NOMO-1 treated with DMSO at 0.1 percent for 48 hours (cell line): ENCODE results near the gene MISFA.
A peak's percentile ranks its signal among the peaks of the same experiment; 100 is the strongest.
"Not testable (repeated sequence)": the region's sequence is repeated elsewhere in the genome, so short reads cannot be mapped to it uniquely, and the experiment has no call there.

Source experiments
- DNase-seq: peaks from one replicate; lab custom pipeline; 2025; ENCODE audit not compliant: unreplicated experiment; lab: John Stamatoyannopoulos, UW

Gene MISFA

DNA sequence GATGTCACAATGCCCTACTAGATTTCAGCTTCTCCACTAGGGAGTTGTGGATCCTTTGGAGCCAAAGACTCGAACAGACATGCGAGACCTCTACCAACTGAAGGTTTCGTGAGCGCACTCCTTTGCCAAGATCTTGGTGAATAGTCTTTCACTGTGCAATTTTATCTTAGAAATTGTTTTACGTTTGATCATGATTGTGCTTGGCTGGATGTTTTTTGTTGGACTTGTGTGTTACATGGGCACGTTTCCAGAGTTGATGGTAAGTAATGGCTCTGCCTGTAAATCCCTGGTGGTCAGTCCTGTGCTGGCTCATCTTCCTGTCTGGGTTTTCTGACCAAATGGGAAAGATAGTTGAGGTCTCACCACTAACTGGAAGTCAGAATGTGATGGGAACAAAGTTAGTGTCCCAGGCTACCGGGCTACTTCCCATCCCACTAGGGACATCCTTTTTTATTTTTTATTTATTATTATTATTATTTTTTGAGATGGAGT is at the start of gene MISFA:
MISFA (plus strand) TSS at position 51 of the 492 bp plus-strand sequence; CDS start at position 191, 140 bp downstream.
- no peak for DNase-seq

DNA sequence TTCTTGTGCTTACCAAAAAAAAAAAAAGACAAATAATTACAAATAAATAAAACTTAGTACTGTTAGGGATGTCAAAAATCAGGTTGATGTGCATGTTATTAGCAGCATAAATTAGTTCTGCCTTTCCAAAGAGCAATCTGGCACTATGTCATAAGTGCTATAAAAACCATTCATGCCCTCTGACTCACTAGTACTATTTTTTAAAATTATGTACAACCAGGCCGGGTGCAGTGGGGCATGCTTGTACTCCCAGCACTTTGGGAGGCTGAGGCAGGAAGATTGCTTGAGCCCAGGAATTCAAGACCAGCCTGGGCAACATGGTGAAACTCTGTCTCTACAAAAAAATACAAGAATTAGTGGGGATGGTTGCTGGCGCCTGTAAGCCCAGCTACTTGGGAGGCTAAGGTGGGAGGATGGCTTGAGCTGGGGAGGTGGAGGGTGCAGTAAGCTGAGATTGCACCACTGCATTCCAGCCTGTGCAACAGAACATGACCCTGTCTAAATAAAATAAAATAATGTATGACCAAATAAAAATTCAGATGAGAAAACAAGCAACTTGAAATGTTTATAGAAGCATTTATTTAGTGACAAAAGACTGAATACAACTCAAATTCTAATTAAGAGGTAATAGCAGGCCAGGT is 36.4 kb upstream of the MISFA start:
- DNase-seq = no peak

DNA sequence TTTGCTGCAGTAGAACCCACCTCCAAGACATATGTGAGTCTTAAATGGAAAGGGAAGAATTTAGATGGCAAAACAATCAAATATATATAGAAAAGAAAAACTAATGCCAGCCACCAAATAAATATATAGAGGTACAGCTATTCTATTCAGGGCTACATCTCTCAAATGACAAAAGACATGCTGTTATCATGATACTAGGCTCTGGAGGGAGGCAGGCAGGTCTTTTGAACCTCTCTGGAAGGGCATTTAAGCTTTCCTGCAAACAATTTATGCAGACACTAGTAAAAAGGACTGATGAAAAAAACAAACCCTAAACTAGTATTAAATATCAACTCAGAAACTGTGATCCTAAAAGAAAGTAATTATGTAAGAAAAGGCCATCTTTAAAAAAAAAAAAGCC is 35.4 kb upstream of the MISFA start:
- DNase-seq = no peak

DNA sequence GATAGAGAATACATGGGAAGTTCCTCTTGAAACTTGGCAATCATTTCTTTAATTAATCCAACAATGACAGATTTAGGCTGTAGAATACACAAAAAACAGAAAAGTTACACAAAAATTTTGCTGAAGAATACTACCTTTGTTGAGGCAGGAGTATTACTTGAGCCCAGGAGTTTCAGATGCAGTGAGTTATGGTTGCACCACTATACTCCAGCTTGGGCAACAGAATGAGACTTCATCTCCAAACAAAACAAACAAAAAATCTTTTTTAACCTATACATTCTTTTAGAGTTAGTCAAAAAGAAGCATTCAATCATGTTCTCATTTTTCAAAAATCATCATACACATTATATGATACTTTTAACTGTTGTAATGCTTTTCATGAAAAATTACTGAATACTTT is 33.2 kb upstream of the MISFA start:
- no peak for DNase-seq

DNA sequence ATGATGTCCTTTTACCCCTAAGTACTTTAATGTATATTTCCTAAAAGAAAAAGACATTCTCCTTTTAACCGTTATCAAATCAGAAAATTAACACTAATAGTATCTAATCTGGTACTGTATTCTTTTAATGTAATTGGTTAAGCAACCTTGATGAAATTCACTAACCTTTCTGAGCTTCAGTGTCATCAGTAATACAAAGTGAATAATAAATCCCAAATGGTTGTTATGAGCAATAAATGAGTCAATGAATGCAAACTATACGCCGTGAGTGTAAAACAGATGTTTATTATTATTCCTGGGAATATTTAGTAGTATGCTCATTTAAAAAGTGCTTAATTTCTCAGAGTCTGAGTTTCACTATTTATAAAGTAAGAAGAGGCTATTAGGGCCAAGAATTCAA is 32.5 kb upstream of the MISFA start:
- no peak for DNase-seq

DNA sequence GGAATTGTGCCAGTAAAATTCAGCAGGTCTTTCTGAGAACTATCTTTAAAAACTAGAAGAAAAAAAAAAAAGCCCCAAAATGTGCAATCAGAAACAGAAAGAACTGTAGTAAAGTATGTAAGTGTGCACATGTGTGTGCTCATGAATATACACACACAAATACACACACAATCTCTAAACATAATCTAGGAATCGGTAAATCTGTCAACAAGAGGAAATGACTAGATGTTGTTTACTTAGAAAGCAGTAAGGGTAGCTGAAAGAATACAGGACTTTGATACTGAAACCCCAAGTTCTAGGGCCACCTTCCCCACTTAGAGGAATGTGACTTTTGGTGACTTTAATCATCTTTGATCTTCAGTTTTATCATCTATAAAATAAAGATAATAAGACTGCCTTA is 24.2 kb upstream of the MISFA start:
- DNase-seq = no peak

DNA sequence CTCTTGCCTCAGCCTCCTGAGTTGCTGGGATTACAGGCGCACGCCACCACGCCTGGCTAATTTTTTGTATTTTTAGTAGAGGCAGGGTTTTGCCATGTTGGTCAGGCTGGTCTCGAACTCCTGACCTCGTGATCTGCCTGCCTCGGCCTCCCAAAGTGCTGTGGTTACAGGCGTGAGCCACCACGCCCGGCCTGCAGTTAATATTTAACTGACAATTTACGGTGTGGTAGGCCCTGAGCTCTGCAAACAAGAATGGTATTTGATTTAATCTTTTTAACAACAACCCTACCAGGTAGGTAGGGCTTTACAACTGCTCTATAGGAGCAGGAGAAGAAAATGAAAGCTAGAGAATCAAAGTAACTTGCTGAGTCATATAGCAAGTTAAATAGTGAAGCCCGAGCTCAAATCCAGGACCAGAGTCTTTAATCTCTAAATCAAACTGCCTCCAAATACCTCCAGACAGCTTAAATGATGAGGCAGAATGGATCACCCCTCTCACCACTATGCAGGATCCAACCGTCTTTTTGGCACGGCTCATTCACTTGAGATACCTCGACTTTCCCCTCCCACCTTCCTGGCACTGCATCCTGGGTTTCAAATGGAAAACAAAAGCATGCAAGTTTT is 20.5 kb upstream of the MISFA start:
- DNase-seq = no peak

DNA sequence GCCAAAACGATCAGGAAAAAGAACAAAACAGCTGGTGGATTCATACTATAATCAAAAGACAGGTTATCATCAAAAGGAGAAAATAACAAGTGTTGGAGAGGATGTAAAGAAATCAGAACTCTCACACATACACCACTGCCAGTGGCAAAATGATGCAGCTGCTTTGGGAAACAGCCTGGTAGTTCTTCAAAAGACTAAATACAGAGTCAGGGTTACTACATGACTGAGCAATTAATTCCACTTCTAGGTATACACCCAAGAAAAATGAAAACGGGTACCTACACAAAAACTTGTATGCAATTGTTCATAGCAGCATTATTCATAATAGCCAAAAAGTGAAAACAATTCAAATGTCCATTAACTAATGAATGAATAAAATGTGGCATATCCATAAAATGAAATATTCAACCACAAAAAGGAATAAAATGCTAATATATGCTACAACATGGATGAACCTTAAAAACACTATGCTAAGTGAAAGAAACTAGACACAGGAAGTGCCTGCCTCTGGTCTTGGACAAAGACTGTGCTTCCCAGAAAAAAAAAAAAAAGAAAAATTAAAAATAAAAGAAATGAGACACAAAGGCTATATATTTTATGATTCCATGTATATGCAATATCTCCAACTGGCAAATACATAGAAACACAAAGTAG is 19.3 kb upstream of the MISFA start:
- DNase-seq = no peak

DNA sequence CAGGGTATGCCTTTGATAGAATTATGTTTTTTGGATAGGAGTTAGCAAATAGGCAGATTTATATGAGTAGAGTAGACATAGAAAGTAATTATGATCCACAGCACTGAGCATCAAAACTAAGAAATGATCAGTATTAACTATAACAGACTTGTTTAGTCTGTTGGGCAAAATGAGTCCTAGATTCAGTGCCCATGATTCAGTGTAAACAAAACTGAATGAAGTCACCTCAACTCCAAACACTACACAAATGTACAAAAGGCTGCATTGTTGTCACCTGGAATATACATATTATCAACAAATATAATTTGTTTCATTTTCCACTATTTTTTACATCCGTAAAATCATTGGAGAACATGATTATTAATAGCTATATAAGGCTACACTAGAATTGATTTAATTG is 17.8 kb upstream of the MISFA start:
- DNase-seq = no peak

DNA sequence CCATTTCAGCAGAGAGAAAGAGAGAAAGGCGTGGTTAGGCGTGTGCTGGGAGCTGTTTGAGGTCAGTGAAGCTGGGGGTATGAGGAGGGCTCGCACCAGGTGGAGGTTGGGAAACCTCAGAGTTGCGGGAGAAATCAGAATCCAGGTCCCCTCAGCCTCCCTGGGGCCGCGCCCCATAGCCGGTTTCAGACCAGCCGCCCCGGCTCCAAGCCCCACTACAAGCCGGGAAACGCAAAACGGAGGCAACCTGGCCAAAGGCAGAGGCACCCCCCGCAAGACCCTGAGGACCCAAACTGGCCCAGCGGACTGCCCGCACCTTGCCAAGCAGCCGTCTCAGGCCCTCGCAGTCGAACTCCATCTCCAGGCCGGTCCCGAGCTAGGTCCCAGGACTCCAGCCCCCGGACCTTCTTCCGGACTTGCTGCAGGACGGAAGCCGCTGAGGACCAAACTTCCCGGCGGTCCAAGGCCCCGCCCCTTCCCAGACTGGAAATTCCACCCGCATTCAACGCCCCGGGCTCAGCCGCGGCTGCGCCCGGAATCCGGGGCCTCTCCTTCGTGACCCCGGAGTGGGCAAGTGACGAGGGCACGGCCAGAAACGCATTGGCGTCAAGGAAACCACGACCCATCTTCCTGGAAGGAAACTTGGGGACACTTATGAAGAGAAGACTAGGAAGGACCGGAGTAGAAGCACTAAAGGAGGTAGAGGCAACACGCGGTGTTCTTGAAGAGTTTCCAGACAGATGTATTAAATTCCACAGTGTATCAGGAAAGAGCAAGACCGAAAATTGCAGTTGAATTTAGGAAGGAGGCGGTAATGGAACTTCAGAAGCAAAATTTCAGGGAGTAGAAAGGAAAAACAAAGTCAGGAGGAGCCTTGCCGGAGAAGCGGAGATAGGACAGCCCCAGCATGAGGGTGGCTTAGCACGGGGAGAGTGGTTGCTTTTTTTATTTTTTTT is 11.0 kb upstream of the MISFA start, which contains the start of gene UEVLD:
UEVLD (minus strand) TSS at position 438 of the 956 bp plus-strand sequence; CDS start at position 358, 80 bp downstream.
- peak; percentile 56 for DNase-seq

DNA sequence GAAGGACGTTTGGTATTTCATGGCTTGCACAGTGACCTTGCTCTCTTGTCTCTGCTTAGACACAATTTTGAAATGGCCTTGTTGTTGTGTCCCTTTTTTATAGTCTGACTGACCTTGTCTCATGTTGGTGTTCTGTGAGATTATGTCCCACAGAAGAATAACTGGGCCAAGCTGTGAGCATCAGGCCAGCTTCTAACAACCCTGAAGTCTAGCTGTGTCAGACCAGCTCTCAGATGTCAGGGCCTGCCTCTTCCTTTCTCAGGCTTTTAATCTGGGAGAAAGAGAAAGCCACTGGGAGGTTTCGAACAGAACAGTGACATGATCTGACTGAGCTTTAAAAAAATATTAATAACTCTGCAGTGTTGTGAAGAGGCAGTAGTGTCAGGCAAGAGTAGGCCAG is 9.0 kb upstream of the MISFA start:
- no peak for DNase-seq

DNA sequence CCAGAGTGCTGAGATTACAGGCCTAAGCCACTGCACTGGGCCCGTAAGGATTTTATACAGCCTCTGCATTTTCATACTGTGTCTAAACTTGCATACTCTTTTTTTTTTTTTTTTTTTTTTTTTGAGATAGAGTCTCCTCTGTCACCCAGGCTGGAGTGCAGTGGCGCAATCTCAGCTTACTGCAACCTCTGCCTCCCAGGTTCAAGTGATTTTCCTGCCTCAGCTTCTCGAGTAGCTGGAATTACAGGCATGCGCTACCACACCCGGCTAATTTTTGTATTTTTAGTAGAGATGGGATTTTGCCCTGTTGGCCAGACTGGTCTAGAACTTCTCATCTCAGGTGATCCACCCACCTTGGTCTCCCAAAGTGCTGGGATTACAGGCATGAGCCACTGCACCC is 5.5 kb upstream of the MISFA start:
- not testable (repeated sequence) for DNase-seq

DNA sequence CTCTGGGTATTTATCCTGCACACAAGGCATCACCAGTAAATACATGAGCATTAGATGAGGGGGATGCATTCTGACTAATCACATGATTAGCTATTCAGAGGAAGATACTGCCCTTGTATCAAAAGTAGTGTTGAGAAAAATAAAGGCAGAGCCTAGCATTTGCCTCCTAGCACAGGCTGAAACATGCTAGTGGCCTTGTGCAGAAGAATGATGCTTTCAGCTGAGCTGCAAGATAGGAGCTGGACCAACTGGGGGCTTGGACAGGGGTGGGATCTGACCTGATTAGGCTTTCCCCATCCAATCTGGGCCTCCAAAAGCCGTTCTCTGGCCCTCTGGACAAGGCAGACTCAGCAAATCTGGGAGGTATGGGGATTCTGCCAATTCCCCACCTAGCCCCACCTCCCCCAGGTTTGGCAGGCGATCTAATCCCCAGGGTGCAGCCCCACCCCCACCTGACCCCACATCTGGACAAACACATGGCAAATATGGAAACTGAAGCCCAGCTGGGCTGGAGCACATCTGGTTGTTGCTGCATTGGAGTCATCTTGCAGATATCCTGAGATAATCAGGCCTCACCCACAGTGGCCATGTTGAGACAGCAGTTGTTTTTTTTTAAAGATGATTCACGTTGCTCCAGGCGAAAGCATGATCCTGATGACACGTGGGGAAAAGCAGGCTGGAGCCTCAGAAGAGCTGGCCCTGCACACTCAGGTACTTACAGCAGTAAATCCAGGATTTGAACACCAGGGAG is 4.4 kb upstream of the MISFA start:
- DNase-seq = no peak

DNA sequence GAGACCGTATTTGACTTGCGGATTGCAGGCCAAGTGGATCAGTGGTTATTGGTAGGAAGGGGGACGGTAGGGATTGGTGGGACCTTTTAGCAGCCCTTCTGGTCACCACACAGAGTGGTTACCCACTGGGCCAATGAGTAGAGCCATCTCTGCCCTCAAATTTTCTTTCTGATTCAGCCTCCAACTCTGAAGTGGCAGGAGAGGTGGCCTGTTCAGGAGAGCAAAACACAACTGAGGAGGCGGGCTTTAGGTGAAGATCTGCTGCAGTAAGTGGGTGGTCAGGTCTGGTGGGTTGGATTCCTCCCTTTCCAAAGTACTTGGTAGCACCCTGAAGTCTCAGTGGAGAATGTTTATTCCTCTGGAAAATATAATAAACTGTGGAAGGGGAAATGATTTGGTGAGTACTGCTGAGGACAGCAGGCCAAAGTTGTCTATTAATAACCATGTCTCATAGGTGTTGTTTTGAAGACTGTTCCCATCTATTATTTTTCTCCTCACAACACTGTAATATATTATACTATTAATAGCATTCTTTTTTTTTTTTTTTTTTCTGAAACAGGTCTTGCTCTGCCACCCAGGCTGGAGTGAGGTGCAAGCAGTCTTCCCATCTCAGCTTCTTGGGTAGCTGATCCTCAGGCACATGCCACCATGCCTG is 1.5 kb downstream of the MISFA start:
- DNase-seq = no peak

DNA sequence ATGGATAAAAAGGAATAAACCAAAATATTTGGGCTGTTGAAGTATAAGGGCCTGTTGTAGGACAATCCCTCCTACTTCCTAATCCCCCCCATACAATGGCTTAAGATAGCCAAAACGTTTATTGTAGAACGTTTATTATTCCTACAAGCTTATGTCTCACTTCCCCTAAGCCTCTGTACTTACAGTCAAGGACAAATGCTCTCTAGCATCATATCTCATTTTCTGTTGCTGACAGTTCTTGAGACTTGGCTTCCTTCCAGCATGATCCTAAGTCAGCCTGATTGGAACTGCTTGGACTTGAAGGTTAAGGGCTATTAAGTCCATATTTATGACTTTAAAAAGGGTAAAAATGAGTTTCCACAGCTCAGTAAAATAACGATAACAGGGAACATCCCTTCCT is 8.8 kb downstream of the MISFA start:
- no peak for DNase-seq

DNA sequence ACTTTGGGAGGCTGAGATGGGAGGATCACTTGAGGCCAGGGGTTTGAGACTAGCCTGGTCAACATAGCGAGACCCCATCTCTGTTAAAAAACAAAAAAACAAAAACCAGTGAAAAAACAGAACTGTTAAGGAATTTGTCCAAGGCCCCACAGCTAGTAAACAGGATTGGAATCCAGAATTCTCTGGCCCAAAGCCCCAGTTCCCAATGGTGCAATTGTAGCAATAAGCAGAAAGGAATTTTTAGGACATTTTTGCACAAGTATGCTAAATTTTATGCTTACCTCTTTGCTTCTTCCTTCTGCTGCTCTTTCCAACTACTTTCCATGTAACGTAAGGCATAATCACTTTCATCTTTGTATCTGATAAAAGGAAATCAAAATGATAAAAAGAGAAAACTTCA is 11.6 kb downstream of the MISFA start:
- DNase-seq = no peak

DNA sequence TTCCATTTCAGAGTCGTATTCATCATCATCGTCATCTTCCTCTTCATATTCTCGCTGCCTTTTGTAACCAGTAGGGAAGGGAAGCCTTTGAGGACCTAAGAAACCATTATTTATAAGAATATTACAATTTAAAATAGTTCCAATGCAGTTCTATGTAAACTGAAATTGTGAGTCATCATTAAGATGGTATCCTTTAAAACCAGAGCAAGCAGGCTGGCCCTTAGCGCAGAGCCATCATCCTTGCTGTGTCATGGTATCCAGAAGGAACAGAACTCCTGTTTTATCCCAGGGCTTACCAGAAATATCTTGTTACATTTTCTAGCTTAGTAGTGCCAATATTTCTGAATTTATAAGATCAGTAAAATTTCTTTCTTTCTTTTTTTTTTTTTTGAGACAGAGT is 12.8 kb downstream of the MISFA start:
- DNase-seq = no peak

DNA sequence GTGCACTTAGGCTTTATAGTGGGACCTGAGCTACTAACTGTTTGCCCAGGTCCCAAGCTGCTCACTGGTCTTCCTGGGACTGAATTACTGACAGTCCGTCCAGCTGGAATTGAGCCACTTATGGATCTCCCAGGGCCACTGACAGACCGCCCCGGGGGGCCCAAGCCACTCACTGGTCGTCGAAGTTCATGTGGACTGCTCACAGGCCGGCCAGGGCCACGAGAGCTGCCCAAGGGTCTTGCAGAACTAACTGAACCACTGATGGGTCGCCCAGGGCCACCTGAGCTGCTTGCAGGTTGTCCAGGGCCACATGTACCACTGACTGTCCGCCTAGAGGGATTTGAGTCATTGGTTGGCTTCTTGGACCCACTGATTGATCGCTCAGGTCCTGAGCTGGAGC is 15.1 kb downstream of the MISFA start:
- no peak for DNase-seq

DNA sequence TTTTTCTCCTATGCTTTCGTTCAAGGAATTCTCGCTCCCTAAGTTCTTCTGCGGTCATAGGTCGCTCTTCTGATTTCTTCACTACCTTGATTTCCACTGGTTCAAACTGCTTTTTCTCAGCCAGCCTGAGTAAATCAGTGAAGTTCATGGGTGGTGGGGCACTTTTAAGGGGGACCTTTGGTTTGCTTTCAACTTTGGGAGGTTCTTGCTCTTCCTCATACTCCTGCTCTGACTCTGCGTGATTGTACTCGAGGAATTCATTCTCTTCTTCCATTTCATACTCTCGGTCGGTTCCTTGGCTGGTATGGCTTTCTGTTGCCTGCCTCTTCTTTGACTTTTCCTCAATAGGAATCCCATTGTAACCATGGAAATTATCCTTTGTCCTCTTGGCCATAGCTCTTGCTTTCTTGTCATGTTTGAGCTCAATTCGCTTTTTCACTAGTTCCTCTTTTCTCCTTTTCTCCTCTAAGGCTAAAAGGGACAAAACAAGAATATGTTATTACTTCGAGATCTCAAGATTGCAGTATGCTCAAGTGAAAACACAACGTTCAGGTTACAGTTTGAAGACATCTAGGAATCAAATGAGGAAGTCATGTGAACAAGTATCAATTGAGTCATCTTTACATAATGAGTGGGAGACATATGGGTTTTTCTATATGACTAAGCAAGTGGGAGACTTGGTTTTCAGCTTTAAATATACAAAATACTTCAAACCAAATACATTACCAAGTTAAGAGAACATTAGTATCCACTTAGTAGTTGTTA is 16.2 kb downstream of the MISFA start:
- DNase-seq = peak; percentile 86
